ENCODE measurements around the gene ARL15.

- TF ChIP-seq CTCF (conservative IDR thresholded peaks at IDR 0.05; ENCODE audit: low read depth, low read length) (no peak), EZH2 (IDR thresholded peaks at IDR 0.05; ENCODE audit: low read length, unreplicated experiment) (no peak), EZH2phosphoT487 (IDR thresholded peaks at IDR 0.05; ENCODE audit: borderline replicate concordance, low read length) (no peak)
Observed at GRCh38 chr5:53871775-53872174, 438.6 kb downstream of the ARL15 start.

All from PC-3 (cell line).